Naive thymus-derived CD4-positive, alpha-beta T cell (primary cell): ENCODE measurements around the gene CYP2W1. TPM values are rescaled to one million over a fixed set of nuclear protein-coding genes. Genes with fewer than 3 reads are reported as not detected.

Experiments
- ATAC-seq: fragments of 150-1000 bp; cut with Tn5 transposase; 2 replicates; pipeline ENCODE4 v1.10.0; 2021; ENCODE audit warnings: mild to moderate bottlenecking, moderate library complexity
- CTCF ChIA-PET: fragments of 350-600 bp; sonication (Branson Sonifier 250); formaldehyde crosslinking; loops from one replicate; lab custom pipeline; 2021; ENCODE audit warnings: antibody characterized with exemption; lab: Charles Lee
- POLR2A ChIA-PET: fragments of 350-600 bp; sonication (Branson Sonifier 250); formaldehyde crosslinking; loops from one replicate; lab custom pipeline; 2021; ENCODE audit warnings: antibody characterized with exemption, inconsistent platforms; lab: Charles Lee
- DNase-seq, 9 donors: peaks; one replicate each; pipeline versions ENCODE4 v3.0.0 to v3.0.0-alpha.2; 2020 to 2022; ENCODE audit warnings: mixed read lengths in 1 of 9
- H3K27ac ChIP-seq: one replicate; pipeline ENCODE4 v1.7.0; 2013; ENCODE audit warnings: mild to moderate bottlenecking, low read depth, low read length, moderate library complexity
- H3K27me3 ChIP-seq, 2 donors: one replicate each; pipeline ENCODE4 v1.7.0; 2013; ENCODE audit warnings: low read length in 2 of 2, mild to moderate bottlenecking in 2 of 2, moderate library complexity in 2 of 2; ENCODE audit not compliant: control insufficient read depth in 2 of 2, insufficient read depth in 2 of 2
- H3K36me3 ChIP-seq, 3 experiments: 1 replicate in 2 of 3; 2 replicates in 1 of 3; pipeline ENCODE4 v1.7.0; 2013; ENCODE audit warnings: low read length in 3 of 3, mild to moderate bottlenecking in 3 of 3, moderate library complexity in 1 of 3; ENCODE audit not compliant: insufficient read depth in 3 of 3, control insufficient read depth in 2 of 3
- H3K4me1 ChIP-seq, 2 donors: one replicate each; pipeline ENCODE4 v1.7.0; 2013; ENCODE audit warnings: low read length in 2 of 2, mild to moderate bottlenecking in 2 of 2, moderate library complexity in 1 of 2; ENCODE audit not compliant: control insufficient read depth in 2 of 2, insufficient read depth in 2 of 2
- H3K4me3 ChIP-seq: 2 replicates; pipeline ENCODE4 v1.7.0; 2013; ENCODE audit warnings: mild to moderate bottlenecking, low read length
- H3K9me3 ChIP-seq, 3 experiments: 1 replicate in 2 of 3; 2 replicates in 1 of 3; pipeline ENCODE4 v1.7.0; 2013; ENCODE audit warnings: low read length in 3 of 3; ENCODE audit not compliant: control insufficient read depth in 2 of 3
- H3K27ac Mint-ChIP-seq, 9 donors: one replicate each; pipeline ENCODE4 v1.8.0; 2020 to 2022; ENCODE audit warnings: mixed read lengths in 9 of 9, mild to moderate bottlenecking in 8 of 9, moderate library complexity in 5 of 9, inconsistent platforms in 2 of 9
- H3K27me3 Mint-ChIP-seq, 5 donors: one replicate each; pipeline ENCODE4 v1.8.0; 2021 to 2022; ENCODE audit warnings: mixed read lengths in 5 of 5, mild to moderate bottlenecking in 1 of 5
- H3K36me3 Mint-ChIP-seq, 5 donors: one replicate each; pipeline ENCODE4 v1.8.0; 2020 to 2022; ENCODE audit warnings: mixed read lengths in 5 of 5, mild to moderate bottlenecking in 3 of 5, inconsistent platforms in 1 of 5
- H3K4me1 Mint-ChIP-seq, 7 donors: one replicate each; pipeline ENCODE4 v1.8.0; 2020 to 2022; ENCODE audit warnings: mixed read lengths in 7 of 7, mild to moderate bottlenecking in 3 of 7, inconsistent platforms in 1 of 7
- H3K4me3 Mint-ChIP-seq, 10 donors: one replicate each; pipeline ENCODE4 v1.8.0; 2020 to 2022; ENCODE audit warnings: mild to moderate bottlenecking in 10 of 10, mixed read lengths in 10 of 10, moderate library complexity in 6 of 10, inconsistent platforms in 2 of 10
- H3K9me3 Mint-ChIP-seq, 11 donors: one replicate each; pipeline ENCODE4 v1.8.0; 2020 to 2022; ENCODE audit warnings: mixed read lengths in 11 of 11, mild to moderate bottlenecking in 4 of 11, inconsistent platforms in 1 of 11, moderate library complexity in 1 of 11
- intact Hi-C, 2 donors: fragments of 100-400 bp; cut with micrococcal nuclease; formaldehyde crosslinking; loops; one replicate each; pipeline ENCODE4 v1.15.1; 2023
- polyA plus RNA-seq, 2 donors: library from polyadenylated mRNA; unstranded; fragments of 300-500 nt; fragmentation: Illumina TruSeq; gene quantifications; one replicate each; pipeline ENCODE4 v1.2.3, GENCODE V29; 2021
- total RNA-seq, 6 experiments: library from RNA in 5 of 6; stranded (reverse) in 5 of 6; gene quantifications; 1 replicate in 5 of 6; 2 replicates in 1 of 6; pipeline ENCODE4 v1.2.3 and lab custom pipeline; 2021 to 2026

Gene CYP2W1
- total and polyA plus RNA-seq, 7 experiments from 2014 or later, result not detected

DNA sequence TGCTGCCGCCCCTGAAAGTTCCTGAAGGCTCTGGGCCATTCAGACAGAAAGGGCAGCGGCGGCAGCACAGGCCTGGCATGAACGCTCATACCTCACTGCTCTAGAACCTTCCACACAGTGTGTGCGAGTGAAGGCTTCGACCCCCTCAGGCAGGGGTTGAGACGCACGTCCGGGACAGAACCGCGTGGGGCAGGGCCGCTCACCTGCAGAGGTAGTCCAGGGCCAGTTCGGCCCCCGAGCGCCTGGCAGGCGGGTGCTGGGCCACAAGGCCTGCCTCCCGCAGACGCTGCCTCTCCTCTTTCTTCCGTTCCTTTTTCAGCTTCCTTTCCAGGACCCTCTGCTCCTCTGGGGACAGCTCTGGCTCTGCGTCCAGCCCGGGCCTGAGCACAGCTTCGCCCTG, 26.8 kb downstream of the CYP2W1 start:
- ChIA-PET POLR2A (interaction anchor here (0.6 kb wide), 1 partner anchor 9 kb away, joined by 3 read pairs; no protein-coding TSS in a partner anchor), CTCF (no interaction called here)
- Histone ChIP-seq H3K4me1 (peaks cover 5 to 10% of the 10 kb centered on the region in 2 donors), H3K36me3 (peaks cover 0 to 33% (median 0%) of the 10 kb centered on the region in 3 experiments), H3K27ac (no peak overlapping the region), H3K9me3 (no peaks in the 10 kb centered on the region), H3K27me3 (no peaks in the 10 kb centered on the region), H3K4me3 (no peak overlapping the region)
- Mint-ChIP-seq H3K27me3 (no peaks in the 10 kb centered on the region), H3K36me3 (peaks cover 0 to 14% (median 4%) of the 10 kb centered on the region in 5 donors), H3K4me1 (peaks cover 10 to 21% (median 15%) of the 10 kb centered on the region in 7 donors), H3K4me3 (no peak overlapping the region), H3K27ac (no peak overlapping the region), H3K9me3 (peaks cover 0 to 4% (median 0%) of the 10 kb centered on the region in 11 donors)
- intact Hi-C loops, result no loop called here
- ATAC-seq (no peak), DNase-seq (no peak)

DNA sequence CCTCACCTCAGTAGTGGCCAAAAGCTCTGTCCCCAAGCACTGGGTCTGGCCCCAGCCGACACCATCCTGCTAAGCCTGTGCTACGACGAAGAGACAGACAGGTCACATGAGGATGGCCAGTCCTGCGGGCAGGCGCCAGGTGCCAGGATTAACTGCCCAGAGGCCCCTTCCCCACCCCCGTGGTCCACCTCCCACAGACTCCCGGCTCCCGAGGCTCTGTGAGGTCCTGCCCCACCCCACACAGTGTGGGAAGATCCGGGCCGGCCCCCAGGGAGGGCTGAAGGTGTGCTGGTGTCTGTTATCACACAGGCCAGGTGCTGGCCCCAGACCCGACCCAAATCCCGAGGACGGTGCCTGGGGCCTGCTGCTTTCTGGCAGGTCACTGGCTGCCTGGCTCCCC, 27.2 kb downstream of the CYP2W1 start:
- H3K9me3 Mint-ChIP-seq, result peaks cover 0 to 4% (median 0%) of the 10 kb centered on the region in 11 donors
- Histone ChIP-seq H3K4me3 (no peak overlapping the region), H3K36me3 (peaks cover 0 to 33% (median 0%) of the 10 kb centered on the region in 3 experiments), H3K4me1 (peaks cover 5 to 10% of the 10 kb centered on the region in 2 donors), H3K27me3 (no peaks in the 10 kb centered on the region), H3K9me3 (no peaks in the 10 kb centered on the region), H3K27ac (no peak overlapping the region)
- ATAC-seq (no peak), DNase-seq (no peak)
- H3K4me1 Mint-ChIP-seq, result peaks cover 10 to 21% (median 15%) of the 10 kb centered on the region in 7 donors
- intact Hi-C loops, result no loop called here
- no peak overlapping the region for H3K4me3 Mint-ChIP-seq
- ChIA-PET CTCF (no interaction called here), POLR2A (no interaction called here)
- no peaks in the 10 kb centered on the region for H3K27me3 Mint-ChIP-seq
- H3K36me3 Mint-ChIP-seq, result peaks cover 0 to 14% (median 4%) of the 10 kb centered on the region in 5 donors
- no peak overlapping the region for H3K27ac Mint-ChIP-seq

DNA sequence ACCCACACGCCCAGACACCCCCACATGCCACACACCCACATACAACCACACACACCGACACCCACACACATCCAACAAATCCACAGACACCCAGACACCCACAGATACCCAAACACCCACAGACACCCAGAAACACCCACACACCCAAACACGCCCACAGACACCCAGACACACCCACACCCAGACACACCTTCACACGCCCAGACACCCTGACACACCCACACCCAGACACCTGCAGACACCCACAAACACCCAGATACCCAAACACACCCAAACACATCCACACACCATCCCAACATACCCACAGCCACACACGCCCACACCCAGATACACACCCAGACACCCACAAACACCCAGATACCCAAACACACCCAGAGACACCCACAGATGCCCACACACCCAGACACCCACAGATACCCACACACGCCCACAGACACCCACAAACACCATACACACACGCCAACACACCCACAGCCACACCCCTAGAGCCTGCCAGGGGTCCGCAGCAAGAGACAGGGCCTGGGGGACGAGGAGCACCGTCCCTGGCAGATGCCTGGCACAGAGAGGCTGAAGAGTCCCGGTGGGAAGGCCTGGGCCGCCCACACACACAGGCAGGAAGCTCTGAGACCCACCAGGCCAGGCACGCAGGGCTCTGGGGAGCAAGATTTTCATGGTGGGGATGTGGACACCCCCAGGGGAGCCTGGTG, 28.5 kb downstream of the CYP2W1 start:
- no peaks in the 10 kb centered on the region for H3K27me3 ChIP-seq
- Mint-ChIP-seq H3K9me3 (peaks cover 0 to 4% (median 0%) of the 10 kb centered on the region in 11 donors), H3K27me3 (no peaks in the 10 kb centered on the region), H3K36me3 (peaks cover 0 to 11% (median 0%) of the 10 kb centered on the region in 5 donors), H3K4me3 (no peak overlapping the region), H3K4me1 (peaks cover 10 to 22% (median 15%) of the 10 kb centered on the region in 7 donors), H3K27ac (peak overlapping the region in 4 of 9 donors; percentile 45 to 83 (median 70))
- CTCF ChIA-PET, result interaction anchor here (1.1 kb wide), 1 partner anchor 18 kb away, joined by 3 read pairs; no protein-coding TSS in a partner anchor
- peaks cover 0 to 33% (median 0%) of the 10 kb centered on the region in 3 experiments for H3K36me3 ChIP-seq
- H3K4me1 ChIP-seq, result peaks cover 5 to 10% of the 10 kb centered on the region in 2 donors
- intact Hi-C loops, result no loop called here
- no peak overlapping the region for H3K27ac ChIP-seq
- no peak for DNase-seq
- H3K9me3 ChIP-seq, result no peaks in the 10 kb centered on the region
- peak; percentile 57 for ATAC-seq
- POLR2A ChIA-PET, result interaction anchor here (1.3 kb wide), 1 partner anchor 33 kb away, joined by 3 read pairs; the partner anchor contains the start of gene GPR146
- H3K4me3 ChIP-seq, result no peak overlapping the region

DNA sequence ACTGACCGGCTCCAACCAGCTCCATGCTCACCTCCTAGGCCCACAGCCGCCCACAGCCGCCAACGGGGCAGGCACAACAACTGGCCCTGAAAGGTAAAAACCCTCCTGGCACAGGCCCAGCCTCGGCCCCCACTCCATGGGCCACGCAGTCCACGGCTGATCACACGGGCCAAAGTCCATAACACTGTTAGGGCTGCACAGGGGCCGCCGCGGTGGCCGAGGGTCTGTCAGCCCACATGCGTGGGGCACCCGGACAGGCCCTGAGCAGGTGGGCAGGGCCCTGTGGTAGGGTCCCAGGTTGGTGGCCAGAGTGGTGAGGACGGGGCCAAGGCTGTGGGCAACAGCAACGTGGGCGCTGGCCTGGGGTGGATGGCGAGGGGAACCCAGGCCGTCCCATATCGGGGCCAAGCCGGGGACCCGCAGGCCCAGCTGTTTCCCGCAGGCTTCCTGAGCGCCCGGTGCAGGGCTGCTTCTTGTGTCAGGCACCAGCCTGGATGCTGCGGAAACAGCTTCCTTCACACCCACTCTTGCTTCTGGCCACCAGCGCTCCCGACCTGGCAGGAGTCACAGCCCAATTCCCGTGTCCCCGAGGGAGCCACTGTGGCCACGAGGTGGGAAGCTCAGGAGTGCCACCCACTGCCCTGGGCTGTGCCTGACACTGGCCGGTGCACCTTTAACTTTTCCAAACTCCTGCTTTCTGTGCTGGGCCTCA, 29.2 kb downstream of the CYP2W1 start:
- H3K27ac ChIP-seq, result no peak overlapping the region
- H3K36me3 ChIP-seq, result peaks cover 0 to 27% (median 0%) of the 10 kb centered on the region in 3 experiments
- H3K27me3 ChIP-seq, result no peaks in the 10 kb centered on the region
- H3K4me1 ChIP-seq, result peaks cover 5 to 10% of the 10 kb centered on the region in 2 donors
- peaks cover 0 to 11% (median 0%) of the 10 kb centered on the region in 5 donors for H3K36me3 Mint-ChIP-seq
- ChIA-PET CTCF (interaction anchor here (1.0 kb wide), 1 partner anchor 18 kb away, joined by 3 read pairs; no protein-coding TSS in a partner anchor), POLR2A (interaction anchor here (1.3 kb wide), 1 partner anchor 32 kb away, joined by 3 read pairs; the partner anchor contains the start of gene GPR146)
- DNase-seq (no peak), ATAC-seq (no peak)
- peaks cover 0 to 4% (median 0%) of the 10 kb centered on the region in 11 donors for H3K9me3 Mint-ChIP-seq
- no peaks in the 10 kb centered on the region for H3K27me3 Mint-ChIP-seq
- H3K4me1 Mint-ChIP-seq, result peaks cover 10 to 22% (median 15%) of the 10 kb centered on the region in 7 donors
- H3K4me3 Mint-ChIP-seq, result no peak overlapping the region
- no peak overlapping the region for H3K4me3 ChIP-seq
- H3K9me3 ChIP-seq, result no peaks in the 10 kb centered on the region
- peak overlapping the region in 1 of 9 donors; percentile 83 for H3K27ac Mint-ChIP-seq
- intact Hi-C loops, result no loop called here

DNA sequence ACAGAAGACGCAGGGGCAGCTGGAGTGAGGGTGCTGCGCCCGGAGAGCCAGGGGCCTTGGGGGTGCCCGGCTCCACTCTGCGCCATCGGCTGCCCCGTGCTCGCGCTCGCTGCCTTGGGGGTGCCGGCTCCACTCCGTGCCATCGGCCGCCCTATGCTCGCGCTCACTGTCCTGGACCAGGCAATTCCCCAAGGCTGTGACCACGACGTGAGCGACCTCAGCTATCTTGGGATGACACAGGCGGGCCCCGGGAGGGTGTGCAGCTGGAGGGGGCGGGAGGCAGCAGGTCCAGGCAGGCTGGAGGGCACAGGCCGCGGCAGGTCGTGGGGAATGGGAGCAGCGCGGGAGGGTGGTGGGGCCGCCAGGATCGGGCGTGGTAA, 29.7 kb downstream of the CYP2W1 start:
- H3K4me1 Mint-ChIP-seq, result peaks cover 10 to 22% (median 15%) of the 10 kb centered on the region in 7 donors
- ATAC-seq, result no peak
- H3K36me3 Mint-ChIP-seq, result peaks cover 0 to 11% (median 0%) of the 10 kb centered on the region in 5 donors
- H3K27me3 ChIP-seq, result no peaks in the 10 kb centered on the region
- H3K9me3 Mint-ChIP-seq, result peaks cover 0 to 4% (median 0%) of the 10 kb centered on the region in 11 donors
- peaks cover 5 to 10% of the 10 kb centered on the region in 2 donors for H3K4me1 ChIP-seq
- H3K4me3 ChIP-seq, result no peak overlapping the region
- POLR2A ChIA-PET, result interaction anchor here (1.3 kb wide), 1 partner anchor 31 kb away, joined by 3 read pairs; the partner anchor contains the start of gene GPR146
- H3K4me3 Mint-ChIP-seq, result no peak overlapping the region
- H3K27ac Mint-ChIP-seq, result no peak overlapping the region
- DNase-seq, result no peak
- H3K27ac ChIP-seq, result no peak overlapping the region
- H3K36me3 ChIP-seq, result peaks cover 0 to 21% (median 0%) of the 10 kb centered on the region in 3 experiments
- no peaks in the 10 kb centered on the region for H3K9me3 ChIP-seq
- CTCF ChIA-PET, result interaction anchor here (1.0 kb wide), 1 partner anchor 19 kb away, joined by 3 read pairs; no protein-coding TSS in a partner anchor
- H3K27me3 Mint-ChIP-seq, result no peaks in the 10 kb centered on the region
- intact Hi-C loops, result no loop called here

DNA sequence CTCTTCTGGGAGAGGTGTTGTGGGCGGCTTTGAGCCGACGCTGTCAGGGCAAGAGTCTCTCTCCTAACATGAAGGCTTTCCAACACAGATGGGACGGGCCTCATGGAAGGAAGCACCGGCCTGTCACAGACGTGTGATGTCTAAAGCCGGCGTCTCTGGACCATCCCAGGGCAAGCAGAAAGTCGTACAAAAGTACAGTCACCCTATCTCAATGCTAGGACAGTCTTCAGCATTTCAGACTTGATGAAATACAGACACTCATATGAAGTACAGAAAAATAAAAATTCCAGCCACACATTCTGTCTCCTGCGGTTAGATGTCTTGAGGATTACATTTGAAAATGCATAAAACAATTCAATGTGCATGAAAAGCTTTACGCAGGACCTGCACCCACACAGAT, 30.6 kb downstream of the CYP2W1 start:
- no peaks in the 10 kb centered on the region for H3K27me3 Mint-ChIP-seq
- peak overlapping the region in 4 of 9 donors; percentile 51 to 75 (median 63) for H3K27ac Mint-ChIP-seq
- H3K4me3 ChIP-seq, result no peak overlapping the region
- intact Hi-C loops, result no loop called here
- peaks cover 0 to 4% (median 0%) of the 10 kb centered on the region in 11 donors for H3K9me3 Mint-ChIP-seq
- peaks cover 16 to 31% (median 24%) of the 10 kb centered on the region in 7 donors for H3K4me1 Mint-ChIP-seq
- no peak for DNase-seq
- no peak overlapping the region for H3K27ac ChIP-seq
- H3K4me1 ChIP-seq, result peaks cover 5 to 10% of the 10 kb centered on the region in 2 donors
- H3K4me3 Mint-ChIP-seq, result no peak overlapping the region
- peaks cover 0 to 15% (median 0%) of the 10 kb centered on the region in 5 donors for H3K36me3 Mint-ChIP-seq
- H3K9me3 ChIP-seq, result no peaks in the 10 kb centered on the region
- ATAC-seq, result no peak
- ChIA-PET POLR2A (no interaction called here), CTCF (no interaction called here)
- H3K36me3 ChIP-seq, result peaks cover 0 to 16% (median 0%) of the 10 kb centered on the region in 3 experiments
- H3K27me3 ChIP-seq, result no peaks in the 10 kb centered on the region
